Measurements from ENCODE around the gene CPED1. TPM values are rescaled to one million over a fixed set of nuclear protein-coding genes. Genes with fewer than 3 reads are reported as not detected.

CPED1 gene
- total and polyA plus RNA-seq, 10 of the 15 experiments (the other 5 are each of a cell fraction or from before 2014, with no cell fraction given): 0.01 to 0.77 (median 0.10) TPM; not detected in 1

GRCh38 chr7:121196286-121196685, 207.8 kb downstream of the CPED1 start:
- Histone ChIP-seq H2AFZ (ENCODE audit: control insufficient read depth, low read depth, low read length) (no peak overlapping the region), H3K9ac (ENCODE audit: control insufficient read depth, insufficient read depth, low read length) (no peak overlapping the region), H3K27me3 (replicated peaks in 1 of 2; ENCODE audit: control insufficient read depth in 2 of 2, insufficient read depth in 2 of 2, low read length in 1 of 2) (no peaks in the 10 kb centered on the region), H3K36me3 (ENCODE audit: control insufficient read depth in 2 of 2, insufficient read depth in 2 of 2, low read length in 1 of 2) (no peaks in the 10 kb centered on the region), H3K79me2 (ENCODE audit: control insufficient read depth, insufficient read depth, low read length) (no peaks in the 10 kb centered on the region), H3K4me1 (ENCODE audit: control insufficient read depth, insufficient read depth, low read length) (no peaks in the 10 kb centered on the region), H3K4me2 (ENCODE audit: control insufficient read depth, insufficient read depth) (no peak overlapping the region), H3K9me3 (replicated peaks; ENCODE audit: control insufficient read depth, insufficient read depth, low read length) (peaks cover 2% of the 10 kb centered on the region; the same call in 1 of the 3 replicates), H3K4me3 (no peak overlapping the region), H4K20me1 (ENCODE audit: control insufficient read depth, insufficient read depth) (peaks cover 3% of the 10 kb centered on the region; the same call in 1 of the 2 replicates), H3K27ac (ENCODE audit: control insufficient read depth, insufficient read depth) (no peak overlapping the region)
- in situ Hi-C loops (cut with MboI): no loop called here
- ChIA-PET POLR2A (interaction anchor here (0.7 to 1.3 kb wide), 2 partner anchors 9 to 665 kb away, joined by 3 to 5 read pairs; no protein-coding TSS in a partner anchor), CTCF (interaction anchor here (0.6 to 0.9 kb wide), 2 partner anchors 169 to 437 kb away, joined by 3 read pairs; no protein-coding TSS in a partner anchor), SMC1A (ENCODE audit: uncharacterized antibody, unreplicated experiment) (interaction anchor here (0.6 to 2.4 kb wide), 5 partner anchors 9 to 334 kb away, joined by 3 to 8 read pairs (median 4); no protein-coding TSS in a partner anchor), RAD21 (ENCODE audit: unreplicated experiment) (interaction anchor here (1.0 to 1.2 kb wide), 3 partner anchors 14 to 78 kb away, joined by 3 to 4 read pairs (median 3); no protein-coding TSS in a partner anchor)
- FAIRE-seq (no peak), ATAC-seq (no peak), DNase-seq (ENCODE audit: low read depth, low spot score) (no peak)
- TF ChIP-seq MYC (IDR thresholded peaks at IDR 0.05; ENCODE audit: insufficient read depth, insufficient read length, insufficient replicate concordance, low read length, severe bottlenecking): no peak
- no peak for TF ChIP-seq POLR2AphosphoS5 (IDR thresholded peaks at IDR 0.05; ENCODE audit: low read length)
- intact Hi-C loops (cut with micrococcal nuclease; ENCODE audit: unreplicated experiment): no loop called here
- no TSS peak for BruUV-seq (replicated peaks)

GRCh38 chr7:121197455-121197854, 208.9 kb downstream of the CPED1 start:
- H3K4me2 ChIP-seq (ENCODE audit: control insufficient read depth, insufficient read depth): no peak overlapping the region
- no peak for FAIRE-seq
- SMC1A ChIA-PET (ENCODE audit: uncharacterized antibody, unreplicated experiment): interaction anchor here (1.0 to 2.4 kb wide), 7 partner anchors 8 to 276 kb away, joined by 3 to 8 read pairs (median 4); no protein-coding TSS in a partner anchor
- RAD21 ChIA-PET (ENCODE audit: unreplicated experiment): no interaction called here
- no peak overlapping the region for H3K27ac ChIP-seq (ENCODE audit: control insufficient read depth, insufficient read depth)
- H3K9me3 ChIP-seq (replicated peaks; ENCODE audit: control insufficient read depth, insufficient read depth, low read length): peaks cover 2% of the 10 kb centered on the region; the same call in 1 of the 3 replicates
- H3K79me2 ChIP-seq (ENCODE audit: control insufficient read depth, insufficient read depth, low read length): no peaks in the 10 kb centered on the region
- H3K4me1 ChIP-seq (ENCODE audit: control insufficient read depth, insufficient read depth, low read length): no peaks in the 10 kb centered on the region
- H3K27me3 ChIP-seq (replicated peaks in 1 of 2; ENCODE audit: control insufficient read depth in 2 of 2, insufficient read depth in 2 of 2, low read length in 1 of 2): no peaks in the 10 kb centered on the region
- POLR2A ChIA-PET: interaction anchor here (1.3 kb wide), 1 partner anchor 10 kb away, joined by 3 read pairs; no protein-coding TSS in a partner anchor
- intact Hi-C loops (cut with micrococcal nuclease; ENCODE audit: unreplicated experiment) (no loop called here), in situ Hi-C loops (cut with MboI) (no loop called here)
- H3K9ac ChIP-seq (ENCODE audit: control insufficient read depth, insufficient read depth, low read length): no peak overlapping the region
- H4K20me1 ChIP-seq (ENCODE audit: control insufficient read depth, insufficient read depth): peaks cover 3% of the 10 kb centered on the region; the same call in 1 of the 2 replicates
- CTCF ChIA-PET: interaction anchor here (0.8 to 0.9 kb wide), 2 partner anchors 127 to 168 kb away, joined by 3 read pairs; no protein-coding TSS in a partner anchor
- 44% methylated on average over 3 of the region's 3 CpGs for WGBS (ENCODE audit: insufficient coverage, insufficient replicate concordance, low lambda C conversion rate, missing lambda C conversion rate)
- ATAC-seq: no peak
- H2AFZ ChIP-seq (ENCODE audit: control insufficient read depth, low read depth, low read length): no peak overlapping the region
- no TSS peak for BruUV-seq (replicated peaks)
- no peak overlapping the region for H3K4me3 ChIP-seq
- DNase-seq (ENCODE audit: low read depth, low spot score): no peak
- no peak for TF ChIP-seq JUNB (IDR thresholded peaks at IDR 0.05)
- TF ChIP-seq SREBF1 (IDR thresholded peaks at IDR 0.05; ENCODE audit: low read length): no peak
- TF ChIP-seq DPF2 (IDR thresholded peaks at IDR 0.05): no peak
- TF ChIP-seq RAD51 (IDR thresholded peaks at IDR 0.05): no peak
- TF ChIP-seq IKZF2 (IDR thresholded peaks at IDR 0.05): no peak
- TF ChIP-seq TCF12 (IDR thresholded peaks at IDR 0.05; ENCODE audit: low read depth, low read length): no peak
- TF ChIP-seq NFYA (IDR thresholded peaks at IDR 0.05; ENCODE audit: borderline replicate concordance, low read depth, low read length): no peak
- TF ChIP-seq MEF2B (IDR thresholded peaks at IDR 0.05; ENCODE audit: partially characterized antibody, poor library complexity, severe bottlenecking): no peak
- no peak for TF ChIP-seq HDGF (IDR thresholded peaks at IDR 0.05)
- no peak for TF ChIP-seq NKRF (conservative IDR thresholded peaks at IDR 0.05)
- TF ChIP-seq ESRRA (IDR thresholded peaks at IDR 0.05; ENCODE audit: low read length): no peak
- no peak for TF ChIP-seq HSF1 (IDR thresholded peaks at IDR 0.05; ENCODE audit: low read depth, low read length)
- TF ChIP-seq ZNF24 (IDR thresholded peaks at IDR 0.05): no peak
- no peaks in the 10 kb centered on the region for H3K36me3 ChIP-seq (ENCODE audit: control insufficient read depth in 2 of 2, insufficient read depth in 2 of 2, low read length in 1 of 2)
